Measurements from ENCODE around the gene RNF225. TPM values are rescaled to one million over a fixed set of nuclear protein-coding genes. Genes with fewer than 3 reads are reported as not detected.

Gene RNF225
- total and polyA plus RNA-seq, 10 of the 15 experiments (the other 5 are each of a cell fraction or from before 2014, with no cell fraction given), result 0.27 to 0.28 TPM; not detected in 8

DNA sequence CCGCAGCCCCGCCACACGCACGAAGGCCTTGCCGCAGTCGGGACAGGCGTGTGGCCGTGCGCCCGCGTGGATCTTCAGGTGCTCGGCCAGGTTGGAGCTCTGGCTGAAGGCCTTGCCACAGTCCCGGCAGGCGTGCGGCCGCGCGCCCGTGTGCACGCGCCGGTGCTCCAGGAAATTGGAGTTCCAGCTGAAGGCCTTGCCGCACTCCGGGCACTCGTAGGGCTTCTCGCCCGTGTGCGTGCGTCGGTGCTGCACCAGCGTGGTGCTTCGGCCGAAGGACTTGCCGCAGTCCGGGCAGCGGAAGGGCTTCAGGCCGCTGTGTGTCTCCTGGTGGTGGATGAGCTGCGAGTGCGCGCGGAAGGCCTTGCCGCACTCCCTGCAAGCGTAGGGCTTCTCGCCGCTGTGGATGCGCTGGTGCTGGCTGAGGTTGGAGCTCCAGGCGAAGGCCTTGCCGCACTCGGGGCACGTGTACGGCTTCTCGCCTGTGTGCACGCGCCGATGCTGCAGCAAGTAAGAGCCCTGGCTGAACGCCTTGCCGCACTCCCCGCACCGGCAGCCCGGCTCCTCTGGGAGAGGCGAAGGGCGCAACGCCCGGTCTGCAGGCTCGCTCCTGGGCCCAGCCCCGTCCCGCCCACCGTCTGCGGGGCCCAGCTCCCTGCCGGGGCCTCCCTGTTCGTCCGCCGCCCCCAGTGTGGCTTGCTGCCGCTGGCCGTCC is 38.5 kb upstream of the RNF225 start:
- H3K4me1 ChIP-seq (ENCODE audit: control insufficient read depth, insufficient read depth, low read length), result peaks cover 3% of the 10 kb centered on the region
- SMC1A ChIA-PET (ENCODE audit: uncharacterized antibody, unreplicated experiment), result no interaction called here
- POLR2A ChIA-PET, result interaction anchor here (0.6 to 1.8 kb wide), 2 partner anchors 10 to 127 kb away, joined by 4 to 6 read pairs; no protein-coding TSS in a partner anchor
- H4K20me1 ChIP-seq (ENCODE audit: control insufficient read depth, insufficient read depth), result no peaks in the 10 kb centered on the region
- no peak overlapping the region for H3K27ac ChIP-seq (ENCODE audit: control insufficient read depth, insufficient read depth)
- no peak overlapping the region for H3K4me3 ChIP-seq
- RAD21 ChIA-PET (ENCODE audit: unreplicated experiment), result no interaction called here
- 78% methylated on average over 67 of the region's 75 CpGs for WGBS (ENCODE audit: insufficient coverage, insufficient replicate concordance, low lambda C conversion rate, missing lambda C conversion rate)
- no peak for DNase-seq (ENCODE audit: low read depth, low spot score)
- FAIRE-seq, result no peak
- TF ChIP-seq POLR2A (IDR thresholded peaks at IDR 0.05; ENCODE audit: low read depth, low read length) (0 out of 2 replicates have a peak, but pooled peaks have one; percentile 14), CREB1 (IDR thresholded peaks at IDR 0.05; ENCODE audit: low read depth) (no peak)
- H3K27me3 ChIP-seq (replicated peaks in 1 of 2; ENCODE audit: control insufficient read depth in 2 of 2, insufficient read depth in 2 of 2, low read length in 1 of 2), result no peaks in the 10 kb centered on the region
- H3K4me2 ChIP-seq (ENCODE audit: control insufficient read depth, insufficient read depth), result no peak overlapping the region
- no peak for ATAC-seq
- no peak overlapping the region for H3K9ac ChIP-seq (ENCODE audit: control insufficient read depth, insufficient read depth, low read length)
- peaks cover 2% of the 10 kb centered on the region; the same call in 1 of the 3 replicates for H3K9me3 ChIP-seq (replicated peaks; ENCODE audit: control insufficient read depth, insufficient read depth, low read length)
- H3K79me2 ChIP-seq (ENCODE audit: control insufficient read depth, insufficient read depth, low read length), result no peaks in the 10 kb centered on the region
- CTCF ChIA-PET, result no interaction called here
- in situ Hi-C loops (cut with MboI), result no loop called here
- H3K36me3 ChIP-seq (ENCODE audit: control insufficient read depth in 2 of 2, insufficient read depth in 2 of 2, low read length in 1 of 2), result no peaks in the 10 kb centered on the region
- intact Hi-C loops (cut with micrococcal nuclease; ENCODE audit: unreplicated experiment), result no loop called here
- H2AFZ ChIP-seq (ENCODE audit: control insufficient read depth, low read depth, low read length), result no peak overlapping the region
- BruUV-seq (replicated peaks), result no TSS peak

- CTCF ChIA-PET, result no interaction called here
- Histone ChIP-seq H3K9me3 (replicated peaks; ENCODE audit: control insufficient read depth, insufficient read depth, low read length) (peaks cover 2% of the 10 kb centered on the region; the same call in 1 of the 3 replicates), H3K27ac (ENCODE audit: control insufficient read depth, insufficient read depth) (no peak overlapping the region), H3K27me3 (replicated peaks in 1 of 2; ENCODE audit: control insufficient read depth in 2 of 2, insufficient read depth in 2 of 2, low read length in 1 of 2) (no peaks in the 10 kb centered on the region), H3K79me2 (ENCODE audit: control insufficient read depth, insufficient read depth, low read length) (no peaks in the 10 kb centered on the region), H3K4me1 (ENCODE audit: control insufficient read depth, insufficient read depth, low read length) (peaks cover 6% of the 10 kb centered on the region), H4K20me1 (ENCODE audit: control insufficient read depth, insufficient read depth) (no peaks in the 10 kb centered on the region), H3K4me2 (ENCODE audit: control insufficient read depth, insufficient read depth) (no peak overlapping the region), H3K9ac (ENCODE audit: control insufficient read depth, insufficient read depth, low read length) (no peak overlapping the region), H3K4me3 (no peak overlapping the region), H3K36me3 (ENCODE audit: control insufficient read depth in 2 of 2, insufficient read depth in 2 of 2, low read length in 1 of 2) (no peaks in the 10 kb centered on the region), H2AFZ (ENCODE audit: control insufficient read depth, low read depth, low read length) (no peak overlapping the region)
- 79% methylated on average over 19 of the region's 19 CpGs for WGBS (ENCODE audit: insufficient coverage, insufficient replicate concordance, low lambda C conversion rate, missing lambda C conversion rate)
- SMC1A ChIA-PET (ENCODE audit: uncharacterized antibody, unreplicated experiment), result no interaction called here
- FAIRE-seq (no peak), DNase-seq (ENCODE audit: low read depth, low spot score) (no peak), ATAC-seq (no peak)
- intact Hi-C loops (cut with micrococcal nuclease; ENCODE audit: unreplicated experiment), result no loop called here
- in situ Hi-C loops (cut with MboI), result no loop called here
- POLR2A ChIA-PET, result interaction anchor here (1.8 kb wide), 1 partner anchor 10 kb away, joined by 6 read pairs; no protein-coding TSS in a partner anchor
- RAD21 ChIA-PET (ENCODE audit: unreplicated experiment), result no interaction called here
- BruUV-seq (replicated peaks), result no TSS peak
- TF ChIP-seq KLF5 (IDR thresholded peaks at IDR 0.05; ENCODE audit: partially characterized antibody), result no peak
- no peak for TF ChIP-seq POLR2AphosphoS2 (IDR thresholded peaks at IDR 0.05; ENCODE audit: low read depth, low read length)
- TF ChIP-seq LARP7 (IDR thresholded peaks at IDR 0.05), result no peak
- no peak for TF ChIP-seq FOXK2 (IDR thresholded peaks at IDR 0.05)
- TF ChIP-seq STAT1 (conservative IDR thresholded peaks at IDR 0.05), result no peak
- TF ChIP-seq SREBF1 (IDR thresholded peaks at IDR 0.05; ENCODE audit: low read length), result no peak
- no peak for TF ChIP-seq ZBED1 (IDR thresholded peaks at IDR 0.05; ENCODE audit: borderline replicate concordance)
- no peak for TF ChIP-seq SUZ12 (IDR thresholded peaks at IDR 0.05; ENCODE audit: unreplicated experiment)
- no peak for TF ChIP-seq ATF2 (IDR thresholded peaks at IDR 0.05; ENCODE audit: low read length)
- TF ChIP-seq SMARCA5 (IDR thresholded peaks at IDR 0.05), result no peak
- no peak for TF ChIP-seq MYC (IDR thresholded peaks at IDR 0.05; ENCODE audit: insufficient read depth, insufficient read length, insufficient replicate concordance, low read length, severe bottlenecking)
- TF ChIP-seq NFYB (IDR thresholded peaks at IDR 0.05; ENCODE audit: insufficient read depth, low read depth, low read length), result no peak
- no peak for TF ChIP-seq BMI1 (IDR thresholded peaks at IDR 0.05; ENCODE audit: borderline replicate concordance)
- TF ChIP-seq CBX5 (IDR thresholded peaks at IDR 0.05; ENCODE audit: low read depth), result no peak
- no peak for TF ChIP-seq SPI1 (IDR thresholded peaks at IDR 0.05; ENCODE audit: borderline replicate concordance, insufficient read depth, low read depth, low read length)
- TF ChIP-seq EZH2 (IDR thresholded peaks at IDR 0.05; ENCODE audit: borderline replicate concordance, control insufficient read depth, low read depth, low read length), result no peak
Observed at GRCh38 chr19:58357481-58358145, 37.8 kb upstream of the RNF225 start.
